SIG-M5 (cell line): ENCODE data around the gene GGNBP2.
A peak's percentile ranks its signal among the peaks of the same experiment; 100 is the strongest.

Experiments used
- DNase-seq: peaks from one replicate; lab custom pipeline; 2025; lab: John Stamatoyannopoulos, UW

GGNBP2 gene

DNA sequence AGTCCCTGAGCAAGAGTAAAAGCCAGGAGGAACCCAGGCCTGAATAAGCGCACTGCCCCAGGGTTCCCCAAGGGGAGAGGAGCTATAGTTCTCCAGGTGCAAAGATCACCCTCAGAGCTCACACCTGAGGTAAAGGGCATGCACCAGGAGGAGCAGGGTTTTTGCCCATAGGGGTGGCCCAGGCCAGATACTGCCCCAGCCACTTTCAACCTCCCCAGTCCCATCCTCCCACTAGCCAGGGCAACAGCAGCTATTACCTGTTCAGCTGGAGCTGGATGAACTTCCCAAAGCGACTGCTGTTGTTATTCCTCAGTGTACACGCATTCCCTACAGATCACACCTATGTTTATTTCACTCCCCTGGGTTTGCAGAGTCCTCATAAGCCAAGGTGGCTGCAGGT, 29.9 kb upstream of the GGNBP2 start:
- DNase-seq, result no peak

GRCh38 chr17:36515837-36516236, 28.9 kb upstream of the GGNBP2 start:
- DNase-seq, result no peak

GRCh38 chr17:36523113-36523512, 21.6 kb upstream of the GGNBP2 start:
- DNase-seq, result no peak

DNA sequence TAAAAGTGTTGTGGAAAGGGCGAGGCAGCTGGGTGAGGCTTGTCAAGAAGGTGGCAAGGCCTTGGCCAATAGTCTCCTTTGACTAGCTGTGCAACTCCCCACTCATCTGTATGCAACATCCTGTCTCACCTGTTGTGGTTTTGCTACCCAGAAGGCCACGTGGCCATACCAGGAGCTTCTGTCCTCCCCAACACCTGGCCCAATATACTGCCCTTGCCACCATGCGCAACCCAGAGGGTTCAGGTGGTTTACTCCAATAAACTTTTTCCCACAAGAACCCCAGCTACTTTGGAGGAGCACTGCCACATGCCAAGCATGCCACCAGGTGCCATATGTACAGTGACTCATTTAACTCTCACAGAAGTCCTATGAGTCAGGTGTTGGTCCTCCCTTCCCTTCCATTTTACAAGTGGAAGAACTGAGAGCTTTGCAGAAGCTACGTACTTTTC, 20.3 kb upstream of the GGNBP2 start:
- no peak for DNase-seq

DNA sequence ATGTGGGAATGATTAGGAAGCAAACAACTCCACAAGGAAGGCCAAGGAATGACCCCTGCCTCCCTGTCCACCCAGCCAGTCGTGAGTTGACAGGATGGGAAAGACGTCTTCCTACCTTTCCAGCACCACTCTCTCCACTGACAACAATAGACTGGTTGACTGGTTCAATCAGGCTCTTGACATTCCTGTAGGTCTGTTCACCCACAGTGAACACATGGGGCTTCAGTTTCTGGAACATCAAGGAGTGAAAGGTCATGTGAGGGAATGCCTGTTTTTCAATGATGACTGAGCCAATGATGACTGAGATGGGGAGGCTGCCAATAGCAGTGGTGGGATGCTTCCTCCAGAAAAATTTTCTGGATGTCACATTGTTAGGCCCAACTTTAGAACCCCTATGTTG, 19.6 kb upstream of the GGNBP2 start:
- DNase-seq, result no peak

DNA sequence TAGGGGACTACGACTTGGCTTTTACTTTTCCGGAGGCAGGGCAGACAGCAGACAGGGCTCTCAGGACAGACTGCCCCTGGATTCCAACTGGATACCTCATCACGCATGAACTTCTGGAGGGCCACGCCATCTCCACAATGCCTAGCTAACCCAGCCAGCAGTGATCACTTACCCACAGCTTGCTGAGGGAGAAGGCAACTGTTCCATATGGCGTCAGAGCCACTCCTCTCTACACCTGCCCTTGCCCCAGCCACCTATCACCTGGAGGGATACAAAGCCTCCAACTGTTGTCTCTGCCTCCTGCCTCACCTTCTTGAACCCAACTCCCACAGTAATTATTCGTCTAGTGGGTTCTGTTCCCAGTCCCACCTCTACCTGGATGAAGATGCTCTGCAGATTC, 18.8 kb upstream of the GGNBP2 start:
- DNase-seq, result no peak

- DNase-seq, result no peak
Observed at GRCh38 chr17:36527621-36528250, 17.0 kb upstream of the GGNBP2 start.

DNA sequence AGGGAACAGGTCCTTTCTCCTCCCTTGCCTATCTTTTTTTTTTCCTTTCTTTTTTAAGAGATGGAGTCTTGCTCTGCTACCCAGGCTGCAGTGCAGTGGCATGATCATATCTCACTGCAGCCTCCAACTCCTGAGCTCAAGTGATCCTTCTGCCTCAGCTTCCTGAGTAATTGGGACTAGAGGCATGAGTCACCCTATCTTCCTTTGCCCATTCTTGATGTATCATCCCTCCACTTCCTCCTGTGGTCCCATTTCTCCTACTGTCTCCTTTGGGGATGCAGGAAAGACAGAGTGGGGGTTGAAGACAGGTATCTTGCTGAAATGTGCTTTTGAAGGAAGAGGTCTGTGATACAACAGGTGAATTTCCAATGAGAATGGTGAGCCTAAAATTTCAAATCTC, 15.6 kb upstream of the GGNBP2 start:
- no peak for DNase-seq

GRCh38 chr17:36532435-36532975, 12.2 kb upstream of the GGNBP2 start:
- DNase-seq, result no peak

- DNase-seq, result no peak
Observed at GRCh38 chr17:36533935-36534839, 10.5 kb upstream of the GGNBP2 start.

GRCh38 chr17:36534840-36535668, 9.7 kb upstream of the GGNBP2 start, which contains the start of the genes MYO19 and PIGW:
Gene MYO19 (minus strand): TSS chr17:36534868. CDS start chr17:36532538, 2,330 bp downstream.
Gene PIGW (plus strand): TSS chr17:36534987. CDS start chr17:36537102, 2,115 bp downstream.
- peak; percentile 60 for DNase-seq

- DNase-seq, result no peak
Observed at GRCh38 chr17:36535669-36536081, 9.0 kb upstream of the GGNBP2 start.

- DNase-seq, result no peak
Observed at GRCh38 chr17:36540696-36541095, 4.0 kb upstream of the GGNBP2 start.

DNA sequence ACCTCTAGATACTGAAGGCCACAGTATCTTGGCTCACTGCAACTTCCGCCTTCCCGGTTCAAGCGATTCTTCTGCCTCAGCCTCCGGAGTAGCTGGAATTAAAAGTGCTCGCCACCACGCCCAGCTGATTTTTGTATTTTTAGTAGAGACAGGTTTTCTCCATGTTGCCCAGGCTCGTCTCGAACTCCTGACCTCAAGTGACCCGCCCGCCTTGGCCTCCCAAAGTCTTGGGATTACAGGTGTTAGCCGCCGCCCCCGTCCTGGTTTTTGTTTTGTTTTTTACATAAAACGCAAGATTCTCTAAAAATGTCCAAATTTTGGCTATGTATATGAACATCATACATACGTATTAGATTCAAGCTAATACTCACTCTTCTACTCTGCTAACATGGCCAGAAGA, 2.0 kb upstream of the GGNBP2 start:
- DNase-seq, result no peak

DNA sequence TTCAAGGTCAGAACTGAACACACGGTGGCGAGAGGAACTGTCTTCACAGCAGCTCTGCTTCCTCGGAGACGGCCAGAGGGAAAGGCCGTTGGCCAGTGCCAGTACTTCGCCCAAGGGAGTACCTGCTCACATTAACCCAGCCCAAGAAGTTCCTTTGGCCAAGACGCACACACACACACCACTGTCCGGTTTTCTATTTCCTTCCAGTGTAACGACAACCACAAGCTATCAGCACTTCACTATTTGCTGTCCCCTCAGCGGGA, 744 bp upstream of the GGNBP2 start:
- no peak for DNase-seq

- no peak for DNase-seq
Observed at GRCh38 chr17:36545077-36545464, 352 bp downstream of the GGNBP2 start.

DNA sequence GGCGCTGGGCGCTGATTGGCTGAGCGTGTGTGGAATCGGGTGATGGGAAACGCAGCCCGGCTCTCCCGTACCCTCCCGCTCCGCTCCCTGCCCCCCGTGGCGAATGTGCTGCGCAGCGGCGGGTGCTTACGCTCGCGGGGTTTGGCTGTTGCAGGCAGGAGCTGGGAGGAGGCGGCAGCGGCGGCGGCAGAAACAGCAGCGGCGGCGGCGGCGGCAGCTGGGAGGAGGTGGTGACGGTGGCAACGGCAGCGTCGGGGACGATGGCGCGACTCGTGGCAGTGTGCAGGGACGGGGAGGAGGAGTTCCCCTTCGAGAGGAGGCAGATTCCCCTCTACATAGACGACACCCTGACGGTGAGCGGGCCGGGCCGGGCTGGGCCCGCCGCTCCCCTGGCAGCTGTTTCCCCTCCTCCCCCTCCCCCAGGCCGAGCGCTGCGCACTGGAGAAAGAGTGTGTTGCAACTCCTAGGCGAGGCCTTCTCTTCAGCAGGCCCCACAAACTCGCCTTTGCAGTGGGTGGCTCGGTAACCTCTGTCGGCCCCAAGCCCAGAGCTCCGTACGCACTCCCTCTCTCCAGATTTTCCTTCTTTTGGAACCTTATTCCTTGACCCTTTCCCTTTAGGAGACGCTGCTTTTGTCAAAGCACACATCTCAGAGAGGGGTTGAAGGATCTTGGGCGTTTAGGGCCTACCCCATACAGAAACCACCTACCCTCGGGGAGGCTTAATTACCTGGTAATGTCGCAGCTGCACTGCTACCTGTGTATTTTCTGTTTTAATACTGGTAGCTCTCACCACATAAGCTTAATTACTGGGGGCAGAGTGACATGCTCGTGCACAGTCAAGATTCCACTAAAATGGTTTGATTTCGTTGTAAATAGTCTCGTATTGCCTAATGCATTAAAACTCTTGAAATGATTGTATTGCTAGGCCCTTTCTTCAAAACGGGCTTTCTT, 1.0 kb downstream of the GGNBP2 start:
- DNase-seq, result peak; percentile 76

DNA sequence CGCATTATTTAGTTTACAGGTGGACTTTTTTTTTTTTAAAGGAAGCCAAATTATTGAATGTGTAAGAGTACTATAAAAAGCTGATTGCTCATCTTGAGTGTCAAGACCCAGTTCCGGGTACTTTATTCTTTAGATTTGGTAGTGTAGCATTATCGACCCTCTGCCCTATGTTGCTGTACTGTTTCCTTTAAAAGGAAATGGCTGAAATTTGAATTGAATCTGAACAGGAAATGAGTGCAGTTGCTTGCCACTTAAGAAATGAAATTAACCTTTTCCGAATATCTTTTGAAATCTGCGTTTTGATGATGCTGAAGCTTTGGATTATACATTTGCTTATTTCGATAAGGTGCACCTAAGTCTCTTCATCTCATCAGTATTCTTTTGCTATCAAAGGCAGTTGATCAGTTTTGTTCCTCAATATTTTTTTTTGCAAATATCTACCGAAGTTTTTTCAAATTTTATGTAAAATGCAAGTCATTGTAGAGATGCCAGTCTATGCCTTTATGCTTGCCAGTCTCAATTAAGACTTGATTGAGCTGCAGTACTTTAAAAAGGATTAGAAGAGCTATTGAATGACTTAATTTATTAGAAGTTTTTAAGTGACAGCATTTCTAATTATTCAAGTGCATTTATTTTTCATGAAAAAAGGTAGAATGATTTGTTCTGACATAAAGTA, 1.8 kb downstream of the GGNBP2 start:
- DNase-seq, result no peak

DNA sequence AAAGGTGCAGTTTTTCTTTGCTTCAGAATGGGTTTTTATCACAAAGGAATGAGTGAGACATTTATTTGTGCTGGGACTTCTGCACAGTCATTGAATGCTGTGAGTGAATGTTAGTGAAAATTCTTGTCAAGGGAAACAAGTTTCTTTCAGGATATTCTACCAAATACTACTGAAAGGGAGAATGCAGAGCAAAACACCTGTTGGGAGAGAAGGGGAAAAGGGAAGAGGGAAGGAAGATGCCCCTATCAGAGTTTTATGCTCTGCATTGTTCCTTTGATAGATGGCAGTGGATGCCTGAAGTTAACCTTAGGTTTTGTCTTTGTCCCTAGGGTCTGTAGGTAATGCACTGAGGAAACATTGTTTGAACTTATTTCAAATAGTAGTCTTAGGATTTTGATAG, 3.1 kb downstream of the GGNBP2 start:
- DNase-seq, result no peak
